Lower leg skin (tissue), 3 donors: ENCODE measurements around the gene TC2N.

Source experiments
- POLR2A ChIP-seq, 2 donors: fragments of 450-650 bp; IDR thresholded peaks; one replicate each; pipeline ENCODE4 v1.6.1; 2016 to 2017; ENCODE audit warnings: antibody characterized with exemption in 2 of 2, mild to moderate bottlenecking in 1 of 2, moderate library complexity in 1 of 2
- TF ChIP-seq, protein P1 (sequence below), 3 donors: fragments of 450-650 bp; IDR thresholded peaks; one replicate each; pipeline ENCODE4 v1.5.1; 2016; ENCODE audit warnings: antibody characterized with exemption in 3 of 3, mild to moderate bottlenecking in 3 of 3, moderate library complexity in 2 of 3

- TF ChIP-seq, protein P1, sequence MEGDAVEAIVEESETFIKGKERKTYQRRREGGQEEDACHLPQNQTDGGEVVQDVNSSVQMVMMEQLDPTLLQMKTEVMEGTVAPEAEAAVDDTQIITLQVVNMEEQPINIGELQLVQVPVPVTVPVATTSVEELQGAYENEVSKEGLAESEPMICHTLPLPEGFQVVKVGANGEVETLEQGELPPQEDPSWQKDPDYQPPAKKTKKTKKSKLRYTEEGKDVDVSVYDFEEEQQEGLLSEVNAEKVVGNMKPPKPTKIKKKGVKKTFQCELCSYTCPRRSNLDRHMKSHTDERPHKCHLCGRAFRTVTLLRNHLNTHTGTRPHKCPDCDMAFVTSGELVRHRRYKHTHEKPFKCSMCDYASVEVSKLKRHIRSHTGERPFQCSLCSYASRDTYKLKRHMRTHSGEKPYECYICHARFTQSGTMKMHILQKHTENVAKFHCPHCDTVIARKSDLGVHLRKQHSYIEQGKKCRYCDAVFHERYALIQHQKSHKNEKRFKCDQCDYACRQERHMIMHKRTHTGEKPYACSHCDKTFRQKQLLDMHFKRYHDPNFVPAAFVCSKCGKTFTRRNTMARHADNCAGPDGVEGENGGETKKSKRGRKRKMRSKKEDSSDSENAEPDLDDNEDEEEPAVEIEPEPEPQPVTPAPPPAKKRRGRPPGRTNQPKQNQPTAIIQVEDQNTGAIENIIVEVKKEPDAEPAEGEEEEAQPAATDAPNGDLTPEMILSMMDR (IDR thresholded peaks at IDR 0.05) = no peak
- no peak for TF ChIP-seq POLR2A (IDR thresholded peaks at IDR 0.05)
These were observed 30.3 kb downstream of the TC2N start for GRCh38 chr14:91837076-91837475.
